Upper lobe of left lung (tissue), 6 donors: ENCODE data around the gene EPHB2. TPM values are rescaled to one million over a fixed set of nuclear protein-coding genes. Genes with fewer than 3 reads are reported as not detected.

Source experiments
- ATAC-seq, 2 donors: fragments of 200-7000 bp; cut with Tn5 transposase; one replicate each; pipeline ENCODE4 v1.9.1; 2022; ENCODE audit warnings: mild to moderate bottlenecking in 2 of 2, moderate library complexity in 2 of 2; ENCODE audit not compliant: low FRiP score in 2 of 2
- DNase-seq, 2 donors: peaks; one replicate each; pipeline ENCODE4 v3.0.0-alpha.2; 2019 to 2020
- H3K27ac ChIP-seq, 4 donors: fragments of 200-600 bp; sonication (generic); one replicate each; pipeline ENCODE4 v1.5.1; 2016 to 2019
- H3K27me3 ChIP-seq, 4 donors: fragments of 200-600 bp; sonication (generic); one replicate each; pipeline ENCODE4 v1.5.1; 2017 to 2019
- H3K36me3 ChIP-seq, 4 donors: fragments of 200-600 bp; sonication (generic); one replicate each; pipeline ENCODE4 v1.5.1; 2016 to 2019
- H3K4me1 ChIP-seq, 4 donors: fragments of 200-600 bp; sonication (generic); one replicate each; pipeline ENCODE4 v1.5.1; 2018 to 2019
- H3K4me3 ChIP-seq, 4 donors: fragments of 200-600 bp; sonication (generic); one replicate each; pipeline ENCODE4 v1.5.1; 2017 to 2019; ENCODE audit warnings: mild to moderate bottlenecking in 2 of 4, moderate library complexity in 1 of 4
- H3K9me3 ChIP-seq, 4 donors: fragments of 200-600 bp; sonication (generic); one replicate each; pipeline ENCODE4 v1.5.1; 2018 to 2019
- EP300 ChIP-seq, 4 donors: sonication (generic); formaldehyde crosslinking; IDR thresholded peaks; one replicate each; pipeline ENCODE4 v1.5.1; 2017; ENCODE audit warnings: antibody characterized with exemption in 4 of 4, control low read depth in 2 of 4
- POLR2A ChIP-seq, 4 donors: fragments of 450-650 bp; IDR thresholded peaks; one replicate each; pipeline ENCODE4 v1.5.1; 2016 to 2017; ENCODE audit warnings: antibody characterized with exemption in 4 of 4, mild to moderate bottlenecking in 2 of 4
- POLR2AphosphoS5 ChIP-seq, 2 donors: sonication (generic); formaldehyde crosslinking; IDR thresholded peaks; one replicate each; pipeline ENCODE4 v1.5.1; 2017; ENCODE audit warnings: antibody characterized with exemption in 2 of 2
- WGBS, 2 donors: methylation state at CpG; one replicate each; pipeline ENCODE4 v1.1.5; 2017 to 2018; 5-methylcytosine and 5-hydroxymethylcytosine counted together
- total RNA-seq, 6 donors: library from RNA; depleted of rRNA in 4 of 6; stranded (reverse); fragments of >200 nt in 4 of 6; gene quantifications; one replicate each; pipeline versions ENCODE4 v1.1.0 to v1.2.1, GENCODE V29; 2016 to 2021
- TF ChIP-seq, protein P1 (sequence below), 6 experiments: fragments of 450-650 bp in 4 of 6; fragments of 200-600 bp in 2 of 6; sonication (generic) in 2 of 6; IDR thresholded peaks; one replicate each; pipeline ENCODE4 v1.5.1; 2016 to 2019; ENCODE audit warnings: antibody characterized with exemption in 6 of 6
- donor health status: DM: no; HTN: no; CAD: no; lungs with moderate emphysema.
- donor health status: DM: no; HTN: yes; CAD: no; lungs with severe emphysema.

Gene EPHB2
- total RNA-seq, 6 donors from 2014 or later: 1.0 to 8.8 (median 5.6) TPM

DNA sequence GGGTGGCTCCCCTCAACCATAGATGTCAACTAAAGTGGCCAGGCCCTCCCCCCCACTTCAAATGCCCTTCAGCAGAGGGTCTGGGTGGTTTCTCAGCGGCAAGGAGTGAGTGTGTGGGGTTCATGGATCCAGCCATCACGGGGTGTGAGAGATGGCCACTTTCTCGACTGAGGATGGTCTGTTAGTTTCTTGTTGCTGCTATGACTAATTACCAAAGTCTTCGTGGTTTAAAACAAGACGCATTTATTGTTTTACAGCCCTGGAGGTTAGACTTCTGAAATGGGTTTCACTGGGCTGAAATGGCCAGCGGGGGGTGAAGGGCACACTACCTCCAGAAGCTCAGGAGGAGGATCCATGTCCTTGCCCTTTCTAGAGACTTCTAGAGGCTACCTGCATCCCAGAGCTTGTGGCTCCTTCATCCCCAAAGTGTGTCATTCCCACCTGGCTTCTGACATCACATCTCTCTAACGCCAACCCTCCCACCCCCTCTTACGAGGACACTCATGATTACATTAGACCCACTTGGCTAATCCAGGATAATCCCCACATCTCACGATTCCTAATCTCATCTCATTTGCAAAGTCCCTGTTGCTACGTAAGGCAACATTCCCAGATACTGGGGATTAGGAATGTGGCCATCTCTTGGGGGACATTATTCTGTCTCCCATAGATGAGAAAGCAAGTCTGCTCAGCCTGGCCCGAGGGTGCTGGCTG lies 53.0 kb downstream of the EPHB2 start:
- Histone ChIP-seq H3K4me1 (no peaks in the 10 kb centered on the region), H3K27ac (no peak overlapping the region), H3K9me3 (no peaks in the 10 kb centered on the region), H3K4me3 (no peak overlapping the region), H3K27me3 (no peaks in the 10 kb centered on the region), H3K36me3 (no peaks in the 10 kb centered on the region)
- TF ChIP-seq, protein P1, sequence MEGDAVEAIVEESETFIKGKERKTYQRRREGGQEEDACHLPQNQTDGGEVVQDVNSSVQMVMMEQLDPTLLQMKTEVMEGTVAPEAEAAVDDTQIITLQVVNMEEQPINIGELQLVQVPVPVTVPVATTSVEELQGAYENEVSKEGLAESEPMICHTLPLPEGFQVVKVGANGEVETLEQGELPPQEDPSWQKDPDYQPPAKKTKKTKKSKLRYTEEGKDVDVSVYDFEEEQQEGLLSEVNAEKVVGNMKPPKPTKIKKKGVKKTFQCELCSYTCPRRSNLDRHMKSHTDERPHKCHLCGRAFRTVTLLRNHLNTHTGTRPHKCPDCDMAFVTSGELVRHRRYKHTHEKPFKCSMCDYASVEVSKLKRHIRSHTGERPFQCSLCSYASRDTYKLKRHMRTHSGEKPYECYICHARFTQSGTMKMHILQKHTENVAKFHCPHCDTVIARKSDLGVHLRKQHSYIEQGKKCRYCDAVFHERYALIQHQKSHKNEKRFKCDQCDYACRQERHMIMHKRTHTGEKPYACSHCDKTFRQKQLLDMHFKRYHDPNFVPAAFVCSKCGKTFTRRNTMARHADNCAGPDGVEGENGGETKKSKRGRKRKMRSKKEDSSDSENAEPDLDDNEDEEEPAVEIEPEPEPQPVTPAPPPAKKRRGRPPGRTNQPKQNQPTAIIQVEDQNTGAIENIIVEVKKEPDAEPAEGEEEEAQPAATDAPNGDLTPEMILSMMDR (IDR thresholded peaks at IDR 0.05): no peak
- TF ChIP-seq POLR2A (IDR thresholded peaks at IDR 0.05) (no peak), EP300 (IDR thresholded peaks at IDR 0.05) (no peak), POLR2AphosphoS5 (IDR thresholded peaks at IDR 0.05) (no peak)
- ATAC-seq: no peak
- DNase-seq: no peak
- 80 to 87% methylated on average over 8 to 11 of the region's 11 CpGs for WGBS, 2 donors

DNA sequence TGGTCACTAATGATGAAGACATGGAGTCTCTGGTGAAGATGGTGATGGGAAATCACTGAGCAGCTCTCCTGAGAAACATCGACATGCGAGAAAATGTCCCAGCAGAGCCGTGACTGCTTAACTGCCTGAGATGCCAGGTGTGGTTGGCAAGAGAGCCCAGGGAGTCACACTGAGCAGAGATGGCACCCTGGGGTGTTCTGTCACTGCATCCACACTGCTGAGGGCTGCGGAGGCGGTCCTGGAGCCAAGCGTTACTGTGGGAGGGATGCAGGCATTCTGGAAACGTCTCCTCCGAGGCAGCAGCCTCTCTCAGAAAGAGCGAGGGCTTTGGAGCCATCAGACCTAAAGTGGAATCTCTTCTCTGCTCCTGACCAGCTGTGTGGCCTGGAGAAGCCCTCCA lies 57.2 kb downstream of the EPHB2 start:
- DNase-seq: no peak
- WGBS, 2 donors: 86 to 87% methylated on average over 9 of the region's 9 CpGs

DNA sequence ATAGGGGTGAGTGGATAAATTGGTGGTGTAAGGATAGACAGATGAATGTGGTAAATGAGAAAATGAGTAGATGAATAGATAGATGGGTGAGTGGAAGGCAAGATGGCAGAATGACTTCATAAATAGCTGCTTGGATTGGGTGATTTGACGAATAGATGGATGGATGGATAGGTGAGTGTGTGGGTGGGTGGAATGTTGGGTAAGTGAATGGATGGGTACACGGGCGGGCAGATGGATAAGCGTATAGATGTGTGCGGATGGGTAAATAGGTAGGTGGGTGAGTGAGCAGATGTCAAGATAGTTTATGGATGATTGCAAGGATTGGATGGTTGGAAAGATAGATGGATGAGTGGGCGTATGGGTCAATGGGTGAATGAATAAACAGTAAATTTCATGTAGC lies 59.3 kb downstream of the EPHB2 start:
- Histone ChIP-seq H3K4me3 (no peak overlapping the region), H3K27ac (no peak overlapping the region), H3K9me3 (no peaks in the 10 kb centered on the region), H3K27me3 (no peaks in the 10 kb centered on the region), H3K36me3 (no peaks in the 10 kb centered on the region), H3K4me1 (peaks cover 0 to 12% (median 3%) of the 10 kb centered on the region in 4 donors)
- no peak for DNase-seq
- TF ChIP-seq POLR2A (IDR thresholded peaks at IDR 0.05): no peak
- TF ChIP-seq EP300 (IDR thresholded peaks at IDR 0.05): no peak
- TF ChIP-seq POLR2AphosphoS5 (IDR thresholded peaks at IDR 0.05): no peak
- TF ChIP-seq, protein P1 (IDR thresholded peaks at IDR 0.05): no peak
- 86 to 91% methylated on average over 6 of the region's 6 CpGs for WGBS, 2 donors
- no peak for ATAC-seq

More for the DNA sequence above, 57.2 kb downstream of the EPHB2 start:
- Histone ChIP-seq H3K9me3 (no peaks in the 10 kb centered on the region), H3K27me3 (no peaks in the 10 kb centered on the region), H3K4me1 (no peaks in the 10 kb centered on the region), H3K36me3 (no peaks in the 10 kb centered on the region), H3K27ac (no peak overlapping the region), H3K4me3 (no peak overlapping the region)
- ATAC-seq: no peak
- TF ChIP-seq EP300 (IDR thresholded peaks at IDR 0.05) (no peak), POLR2AphosphoS5 (IDR thresholded peaks at IDR 0.05) (no peak), POLR2A (IDR thresholded peaks at IDR 0.05) (no peak)
- TF ChIP-seq, protein P1 (IDR thresholded peaks at IDR 0.05): no peak

DNA sequence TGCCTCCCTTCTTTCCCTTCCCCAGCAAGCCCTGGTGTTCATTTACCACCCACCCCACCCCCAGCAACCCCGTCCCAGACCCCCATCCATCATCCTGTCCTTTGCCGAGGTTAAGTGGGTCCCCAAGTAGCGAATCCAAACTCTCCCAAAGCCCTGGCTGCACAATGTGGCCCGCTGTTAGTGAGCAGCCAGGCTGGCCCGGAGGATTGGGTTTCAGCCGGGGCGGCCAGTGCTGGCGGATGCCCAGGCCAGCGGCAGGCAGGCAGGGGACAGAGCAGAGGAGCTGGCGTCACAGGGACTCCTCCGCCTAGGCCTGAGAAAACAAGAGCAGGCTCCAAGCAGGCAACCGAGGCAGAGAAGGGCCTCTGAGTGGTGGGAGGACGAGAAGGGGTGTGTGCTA lies 61.4 kb downstream of the EPHB2 start:
- DNase-seq (peak in 1 of 2 donors; percentile 68), ATAC-seq (no peak)
- WGBS, 2 donors: 48 to 66% methylated on average over 13 of the region's 13 CpGs
- TF ChIP-seq EP300 (IDR thresholded peaks at IDR 0.05) (no peak), POLR2AphosphoS5 (IDR thresholded peaks at IDR 0.05) (no peak), POLR2A (IDR thresholded peaks at IDR 0.05) (no peak)
- TF ChIP-seq, protein P1 (IDR thresholded peaks at IDR 0.05): no peak
- peaks cover 0 to 12% (median 5%) of the 10 kb centered on the region in 4 donors for H3K4me1 ChIP-seq
- H3K36me3 ChIP-seq: no peaks in the 10 kb centered on the region
- H3K9me3 ChIP-seq: no peaks in the 10 kb centered on the region
- no peak overlapping the region for H3K4me3 ChIP-seq
- no peak overlapping the region for H3K27ac ChIP-seq
- no peaks in the 10 kb centered on the region for H3K27me3 ChIP-seq
